HG03342 (cell line): ENCODE results near the gene ZFYVE27.

Experiments used
- ATAC-seq: cut with Tn5 transposase; IDR thresholded peaks from one replicate; pipeline ENCODE4 v1.9.1; 2021; ENCODE audit warnings: mild to moderate bottlenecking, moderate library complexity; ENCODE audit not compliant: unreplicated experiment

Gene ZFYVE27

GRCh38 chr10:97766996-97767924 lies 30.3 kb downstream of the ZFYVE27 start:
- no peak for ATAC-seq

- ATAC-seq, result no peak
These were observed 31.7 kb downstream of the ZFYVE27 start for GRCh38 chr10:97768322-97769315.

GRCh38 chr10:97770255-97770654 lies 33.3 kb downstream of the ZFYVE27 start:
- ATAC-seq, result no peak

- ATAC-seq, result no peak
These were observed 34.3 kb downstream of the ZFYVE27 start for GRCh38 chr10:97771055-97771891.

- ATAC-seq, result no peak
These were observed 35.2 kb downstream of the ZFYVE27 start, which contains the start of gene SFRP5 for GRCh38 chr10:97771913-97772823. SFRP5 (minus strand) TSS chr10:97771999; CDS start chr10:97771833, 166 bp downstream.

- no peak for ATAC-seq
These were observed 36.2 kb downstream of the ZFYVE27 start for GRCh38 chr10:97773096-97773495.

- ATAC-seq, result no peak
These were observed 37.9 kb downstream of the ZFYVE27 start for GRCh38 chr10:97774811-97775294.

- ATAC-seq, result no peak
These were observed 40.2 kb downstream of the ZFYVE27 start for GRCh38 chr10:97777143-97777542.

- no peak for ATAC-seq
These were observed 41.7 kb downstream of the ZFYVE27 start for GRCh38 chr10:97778452-97779302.

GRCh38 chr10:97779492-97779891 lies 42.6 kb downstream of the ZFYVE27 start:
- no peak for ATAC-seq

GRCh38 chr10:97779975-97780374 lies 43.0 kb downstream of the ZFYVE27 start:
- ATAC-seq, result no peak

- no peak for ATAC-seq
These were observed 44.1 kb downstream of the ZFYVE27 start for GRCh38 chr10:97780841-97781617.

- no peak for ATAC-seq
These were observed 44.8 kb downstream of the ZFYVE27 start for GRCh38 chr10:97781618-97782331.

- ATAC-seq, result no peak
These were observed 45.7 kb downstream of the ZFYVE27 start for GRCh38 chr10:97782455-97783228.

- no peak for ATAC-seq
These were observed 47.4 kb downstream of the ZFYVE27 start for GRCh38 chr10:97784200-97784810.

- ATAC-seq, result no peak
These were observed 48.3 kb downstream of the ZFYVE27 start for GRCh38 chr10:97785231-97785630.
